Measurements from ENCODE around the gene KIF26B. TPM values are rescaled to one million over a fixed set of nuclear protein-coding genes. Genes with fewer than 3 reads are reported as not detected.

The KIF26B gene
- total and polyA plus RNA-seq, 3 experiments from 2014 or later: 0.11 to 0.16 TPM; not detected in 1

DNA sequence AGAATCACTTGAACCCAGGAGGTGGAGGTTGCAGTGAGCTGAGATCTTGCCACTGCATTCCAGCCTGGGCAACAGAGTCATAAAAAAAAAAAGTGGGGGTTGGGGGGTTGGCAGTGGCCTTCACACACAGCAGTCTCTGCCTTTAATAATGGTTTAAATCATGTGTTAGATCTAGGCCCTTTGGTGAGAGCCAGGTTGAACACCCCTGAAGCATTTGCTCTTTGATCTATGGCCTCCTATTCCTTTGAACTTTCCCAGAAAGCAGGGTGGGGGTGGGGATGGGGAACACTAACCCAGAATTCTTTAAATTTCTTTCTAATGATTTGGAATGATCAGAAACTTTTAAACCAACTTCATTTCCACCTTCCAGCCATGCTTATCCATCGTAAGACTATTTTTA is 313.0 kb downstream of the KIF26B start:
- Histone ChIP-seq H3K27ac (ENCODE audit: low read depth, low read length) (no peak overlapping the region), H3K9me3 (ENCODE audit: low read length) (no peaks in the 10 kb centered on the region), H3K4me1 (ENCODE audit: insufficient read depth, low read length) (no peaks in the 10 kb centered on the region), H3K4me3 (ENCODE audit: low read length) (no peak overlapping the region), H3K27me3 (ENCODE audit: insufficient read depth, low read length, poor library complexity, severe bottlenecking) (no peaks in the 10 kb centered on the region), H3K36me3 (ENCODE audit: insufficient read depth, low read length) (no peaks in the 10 kb centered on the region)
- Mint-ChIP-seq H3K27me3 (no peaks in the 10 kb centered on the region), H3K36me3 (no peaks in the 10 kb centered on the region), H3K4me3 (no peak overlapping the region), H3K27ac (no peak overlapping the region), H3K4me1 (no peaks in the 10 kb centered on the region), H3K9me3 (peaks cover 0 to 2% (median 0%) of the 10 kb centered on the region in 5 donors)
- ChIA-PET CTCF (no interaction called here), POLR2A (no interaction called here)
- DNase-seq: no peak

DNA sequence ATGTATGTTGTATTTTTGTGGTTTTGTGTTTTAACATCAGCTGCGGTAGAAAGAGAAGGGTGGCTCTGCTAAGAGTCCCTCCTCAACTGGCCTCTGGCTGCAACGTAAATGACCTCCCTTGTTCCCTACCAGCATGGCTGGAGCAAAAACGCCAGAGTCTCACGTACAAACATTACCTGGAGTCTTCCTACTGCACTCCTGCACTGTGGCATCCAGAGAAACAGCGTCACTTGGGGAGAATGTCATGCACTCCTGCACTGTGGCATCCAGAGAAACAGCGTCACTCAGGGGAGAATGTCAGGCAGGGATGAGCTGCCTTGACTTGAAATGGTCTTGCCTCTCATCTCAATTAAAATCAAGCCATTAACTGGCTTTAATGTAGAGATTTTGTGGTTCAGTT is 314.2 kb downstream of the KIF26B start:
- peaks cover 0 to 4% (median 0%) of the 10 kb centered on the region in 5 donors for H3K9me3 Mint-ChIP-seq
- no peaks in the 10 kb centered on the region for H3K4me1 Mint-ChIP-seq
- Histone ChIP-seq H3K36me3 (ENCODE audit: insufficient read depth, low read length) (no peaks in the 10 kb centered on the region), H3K27ac (ENCODE audit: low read depth, low read length) (no peak overlapping the region), H3K9me3 (ENCODE audit: low read length) (no peaks in the 10 kb centered on the region), H3K4me3 (ENCODE audit: low read length) (no peak overlapping the region), H3K27me3 (ENCODE audit: insufficient read depth, low read length, poor library complexity, severe bottlenecking) (no peaks in the 10 kb centered on the region), H3K4me1 (ENCODE audit: insufficient read depth, low read length) (no peaks in the 10 kb centered on the region)
- CTCF ChIA-PET: no interaction called here
- no peaks in the 10 kb centered on the region for H3K27me3 Mint-ChIP-seq
- no peak overlapping the region for H3K4me3 Mint-ChIP-seq
- no peak for DNase-seq
- H3K36me3 Mint-ChIP-seq: no peaks in the 10 kb centered on the region
- POLR2A ChIA-PET: no interaction called here
- no peak overlapping the region for H3K27ac Mint-ChIP-seq

DNA sequence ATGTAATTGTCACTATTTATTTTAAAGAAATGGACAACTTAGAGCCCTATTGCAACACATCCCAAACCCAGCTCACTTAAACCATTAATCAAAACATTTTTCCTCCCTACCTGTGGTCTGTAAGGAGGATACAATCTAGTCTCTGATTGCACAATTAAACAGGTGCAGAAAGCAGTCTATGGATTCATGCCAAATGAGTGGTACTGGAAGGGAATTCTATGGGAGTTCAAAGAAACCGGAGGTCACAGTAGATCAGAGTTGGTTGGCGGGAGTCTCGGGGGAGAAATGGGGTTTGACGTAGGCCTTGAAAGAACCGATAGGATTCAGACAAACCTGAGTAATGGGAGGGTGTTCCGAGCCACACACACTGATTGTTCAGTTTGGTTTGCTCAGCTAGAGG is 314.9 kb downstream of the KIF26B start:
- no peaks in the 10 kb centered on the region for H3K9me3 ChIP-seq (ENCODE audit: low read length)
- H3K27me3 ChIP-seq (ENCODE audit: insufficient read depth, low read length, poor library complexity, severe bottlenecking): no peaks in the 10 kb centered on the region
- no peaks in the 10 kb centered on the region for H3K36me3 ChIP-seq (ENCODE audit: insufficient read depth, low read length)
- Mint-ChIP-seq H3K9me3 (peaks cover 0 to 5% (median 0%) of the 10 kb centered on the region in 5 donors), H3K36me3 (no peaks in the 10 kb centered on the region), H3K27ac (no peak overlapping the region), H3K4me3 (no peak overlapping the region), H3K4me1 (no peaks in the 10 kb centered on the region), H3K27me3 (no peaks in the 10 kb centered on the region)
- DNase-seq: no peak
- H3K4me3 ChIP-seq (ENCODE audit: low read length): no peak overlapping the region
- POLR2A ChIA-PET: no interaction called here
- H3K4me1 ChIP-seq (ENCODE audit: insufficient read depth, low read length): no peaks in the 10 kb centered on the region
- CTCF ChIA-PET: no interaction called here
- no peak overlapping the region for H3K27ac ChIP-seq (ENCODE audit: low read depth, low read length)

DNA sequence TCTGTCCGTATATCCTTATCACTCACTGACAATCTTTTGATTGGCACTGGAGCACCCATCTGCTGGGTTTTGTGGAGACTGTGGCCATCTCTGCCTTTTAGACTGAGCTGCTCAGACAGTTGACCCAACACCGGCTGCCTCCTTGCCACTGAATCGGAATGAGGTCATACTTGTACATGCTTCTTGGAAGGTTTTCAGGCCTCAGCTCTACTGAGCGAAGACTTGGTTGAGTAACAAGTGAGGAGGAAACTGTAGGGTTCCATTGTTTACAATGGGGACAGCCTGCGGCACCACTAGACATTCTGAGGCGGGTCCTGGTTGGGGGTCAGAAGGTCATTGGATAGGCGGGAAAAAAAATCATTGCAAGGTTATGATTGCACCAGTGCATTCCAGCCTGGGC is 320.3 kb downstream of the KIF26B start:
- Mint-ChIP-seq H3K27me3 (peaks cover 0 to 2% of the 10 kb centered on the region in 2 donors), H3K4me3 (no peak overlapping the region), H3K9me3 (peaks cover 0 to 5% (median 0%) of the 10 kb centered on the region in 5 donors), H3K4me1 (no peaks in the 10 kb centered on the region), H3K36me3 (no peaks in the 10 kb centered on the region), H3K27ac (no peak overlapping the region)
- Histone ChIP-seq H3K9me3 (ENCODE audit: low read length) (no peaks in the 10 kb centered on the region), H3K4me3 (ENCODE audit: low read length) (no peak overlapping the region), H3K4me1 (ENCODE audit: insufficient read depth, low read length) (no peaks in the 10 kb centered on the region), H3K36me3 (ENCODE audit: insufficient read depth, low read length) (no peaks in the 10 kb centered on the region), H3K27ac (ENCODE audit: low read depth, low read length) (no peak overlapping the region), H3K27me3 (ENCODE audit: insufficient read depth, low read length, poor library complexity, severe bottlenecking) (no peaks in the 10 kb centered on the region)
- POLR2A ChIA-PET: no interaction called here
- CTCF ChIA-PET: no interaction called here
- DNase-seq: no peak

DNA sequence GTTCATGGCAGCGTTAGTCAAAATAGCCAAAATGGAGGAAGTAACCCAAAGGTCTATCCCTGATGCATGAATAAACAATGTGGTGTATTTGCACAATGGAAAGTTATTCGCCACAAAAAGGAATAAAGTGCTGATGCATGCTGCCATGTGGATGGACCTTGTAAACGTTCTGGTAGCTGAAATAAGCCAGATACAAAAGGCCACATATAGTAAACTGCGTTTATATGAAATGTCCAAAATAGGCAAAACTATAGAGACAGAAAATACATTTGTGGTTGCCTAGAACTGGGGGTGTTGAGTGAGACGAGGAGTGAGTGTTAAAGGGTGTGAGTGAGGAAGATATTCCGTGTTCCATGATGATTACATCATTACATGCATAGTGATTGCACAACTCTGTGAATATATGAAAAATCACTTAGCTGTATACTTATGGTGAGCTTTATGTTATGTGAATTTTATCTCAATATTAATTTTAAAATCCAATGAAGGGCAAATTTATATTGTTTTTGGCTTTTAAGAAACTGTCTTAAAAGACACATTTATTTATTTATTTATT is 321.3 kb downstream of the KIF26B start:
- Mint-ChIP-seq H3K36me3 (no peaks in the 10 kb centered on the region), H3K9me3 (peaks cover 0 to 5% (median 0%) of the 10 kb centered on the region in 5 donors), H3K4me3 (no peak overlapping the region), H3K27me3 (peaks cover 0 to 2% of the 10 kb centered on the region in 2 donors), H3K27ac (no peak overlapping the region), H3K4me1 (no peaks in the 10 kb centered on the region)
- H3K9me3 ChIP-seq (ENCODE audit: low read length): no peaks in the 10 kb centered on the region
- no peaks in the 10 kb centered on the region for H3K27me3 ChIP-seq (ENCODE audit: insufficient read depth, low read length, poor library complexity, severe bottlenecking)
- no peak for DNase-seq
- H3K4me1 ChIP-seq (ENCODE audit: insufficient read depth, low read length): no peaks in the 10 kb centered on the region
- H3K4me3 ChIP-seq (ENCODE audit: low read length): no peak overlapping the region
- POLR2A ChIA-PET: no interaction called here
- H3K36me3 ChIP-seq (ENCODE audit: insufficient read depth, low read length): no peaks in the 10 kb centered on the region
- no peak overlapping the region for H3K27ac ChIP-seq (ENCODE audit: low read depth, low read length)
- CTCF ChIA-PET: no interaction called here

DNA sequence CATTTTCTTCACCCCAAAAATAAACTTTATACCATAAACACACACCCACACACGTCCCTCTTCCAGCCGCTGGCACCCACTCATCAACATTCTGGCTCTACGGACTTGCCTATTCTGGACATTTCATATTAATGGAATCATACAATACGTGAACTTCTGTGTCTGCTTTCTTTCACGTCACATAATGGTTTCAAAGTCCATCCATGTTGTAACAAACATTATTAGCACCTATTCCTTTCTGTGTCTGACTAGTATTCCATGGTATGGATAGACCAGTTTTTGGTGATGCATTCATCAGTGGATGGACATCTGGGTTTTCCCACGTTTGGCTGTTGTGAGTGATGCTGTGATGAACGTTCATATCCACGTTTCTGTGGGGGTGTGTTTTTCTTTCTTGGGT is 323.2 kb downstream of the KIF26B start:
- Histone ChIP-seq H3K4me3 (ENCODE audit: low read length) (no peak overlapping the region), H3K36me3 (ENCODE audit: insufficient read depth, low read length) (no peaks in the 10 kb centered on the region), H3K27me3 (ENCODE audit: insufficient read depth, low read length, poor library complexity, severe bottlenecking) (no peaks in the 10 kb centered on the region), H3K27ac (ENCODE audit: low read depth, low read length) (no peak overlapping the region), H3K4me1 (ENCODE audit: insufficient read depth, low read length) (no peaks in the 10 kb centered on the region), H3K9me3 (ENCODE audit: low read length) (no peaks in the 10 kb centered on the region)
- H3K36me3 Mint-ChIP-seq: no peaks in the 10 kb centered on the region
- no peak overlapping the region for H3K27ac Mint-ChIP-seq
- H3K4me3 Mint-ChIP-seq: no peak overlapping the region
- ChIA-PET POLR2A (no interaction called here), CTCF (no interaction called here)
- peaks cover 0 to 2% of the 10 kb centered on the region in 2 donors for H3K27me3 Mint-ChIP-seq
- H3K9me3 Mint-ChIP-seq: peaks cover 0 to 9% (median 0%) of the 10 kb centered on the region in 5 donors
- no peak for DNase-seq
- no peaks in the 10 kb centered on the region for H3K4me1 Mint-ChIP-seq

DNA sequence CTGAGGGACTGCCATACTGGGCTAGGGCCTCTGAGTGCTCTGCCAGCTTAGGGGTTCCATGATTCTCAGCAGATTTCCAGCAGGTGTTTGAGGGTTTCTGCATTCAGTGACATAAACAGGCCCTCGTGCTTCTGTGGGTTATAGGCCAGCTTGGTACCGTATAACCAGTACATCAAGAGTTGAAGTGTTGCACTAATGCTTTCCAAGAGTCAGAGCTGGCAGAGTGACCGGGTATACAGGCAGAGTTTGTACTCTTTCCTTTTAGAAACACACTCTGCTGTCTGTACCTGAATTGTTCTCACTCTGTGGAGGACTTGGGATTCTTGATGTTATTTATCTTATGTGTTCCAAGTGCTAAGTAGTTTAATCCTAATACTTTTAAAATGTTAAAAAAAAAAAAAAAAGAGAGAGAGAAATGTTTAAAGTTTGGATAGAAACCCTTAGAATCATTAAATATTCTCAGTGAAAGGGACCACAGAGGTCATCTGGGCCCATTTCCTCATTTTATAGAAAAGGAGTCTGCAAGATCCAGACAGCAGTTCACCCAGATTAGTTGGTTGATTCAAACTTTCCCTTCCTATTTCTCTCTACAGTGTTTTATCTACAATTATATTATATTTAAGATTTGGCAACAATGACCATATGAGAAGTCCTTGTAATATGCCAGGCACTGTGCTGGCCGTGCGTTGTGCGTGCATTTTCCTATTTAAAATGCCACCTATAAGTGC is 325.8 kb downstream of the KIF26B start:
- ChIA-PET CTCF (no interaction called here), POLR2A (no interaction called here)

DNA sequence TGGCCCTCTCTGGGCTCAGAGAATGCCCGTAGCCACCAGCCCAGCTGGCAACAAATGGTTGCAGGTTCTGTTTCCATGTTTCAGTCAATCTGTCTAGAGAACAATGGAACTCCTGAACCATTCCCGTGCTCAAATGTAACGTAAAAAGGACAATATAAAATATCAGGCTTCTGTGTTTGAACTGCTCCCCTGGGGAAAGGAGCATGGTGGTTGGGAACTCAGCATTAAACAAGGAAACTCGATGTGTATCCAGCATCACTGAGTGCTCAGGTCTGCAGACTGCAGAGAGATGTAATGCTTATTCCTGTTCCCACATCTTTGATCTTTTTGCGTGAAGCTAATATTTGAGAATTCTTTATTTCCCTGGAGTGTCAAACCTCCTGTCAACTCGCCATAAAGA is 326.5 kb downstream of the KIF26B start:
- Histone ChIP-seq H3K4me1 (ENCODE audit: insufficient read depth, low read length) (no peaks in the 10 kb centered on the region), H3K27ac (ENCODE audit: low read depth, low read length) (no peak overlapping the region), H3K36me3 (ENCODE audit: insufficient read depth, low read length) (no peaks in the 10 kb centered on the region), H3K27me3 (ENCODE audit: insufficient read depth, low read length, poor library complexity, severe bottlenecking) (no peaks in the 10 kb centered on the region), H3K9me3 (ENCODE audit: low read length) (no peaks in the 10 kb centered on the region), H3K4me3 (ENCODE audit: low read length) (no peak overlapping the region)
- ChIA-PET POLR2A (no interaction called here), CTCF (no interaction called here)
- DNase-seq: no peak
- Mint-ChIP-seq H3K4me3 (no peak overlapping the region), H3K27ac (no peak overlapping the region), H3K36me3 (no peaks in the 10 kb centered on the region), H3K4me1 (no peaks in the 10 kb centered on the region), H3K9me3 (peaks cover 0 to 4% (median 0%) of the 10 kb centered on the region in 5 donors), H3K27me3 (peaks cover 0 to 8% of the 10 kb centered on the region in 2 donors)

More for the DNA sequence above, 325.8 kb downstream of the KIF26B start:
- Mint-ChIP-seq H3K9me3 (peaks cover 0 to 4% (median 0%) of the 10 kb centered on the region in 5 donors), H3K4me1 (no peaks in the 10 kb centered on the region), H3K4me3 (no peak overlapping the region), H3K36me3 (no peaks in the 10 kb centered on the region), H3K27me3 (peaks cover 0 to 8% of the 10 kb centered on the region in 2 donors), H3K27ac (no peak overlapping the region)
- no peak for DNase-seq
- Histone ChIP-seq H3K36me3 (ENCODE audit: insufficient read depth, low read length) (no peaks in the 10 kb centered on the region), H3K9me3 (ENCODE audit: low read length) (no peaks in the 10 kb centered on the region), H3K4me1 (ENCODE audit: insufficient read depth, low read length) (no peaks in the 10 kb centered on the region), H3K4me3 (ENCODE audit: low read length) (no peak overlapping the region), H3K27ac (ENCODE audit: low read depth, low read length) (no peak overlapping the region), H3K27me3 (ENCODE audit: insufficient read depth, low read length, poor library complexity, severe bottlenecking) (no peaks in the 10 kb centered on the region)
